HCT116 (cell line): ENCODE measurements around the gene PIGL. TPM values are rescaled to one million over a fixed set of nuclear protein-coding genes. Genes with fewer than 3 reads are reported as not detected.

Source experiments
- ATAC-seq: fragments of 200-7000 bp; cut with Tn5 transposase; 2 replicates; pipeline ENCODE4 v1.9.1; 2020; ENCODE audit warnings: mild to moderate bottlenecking, moderate library complexity
- BruUV-seq: library from RNA; stranded (reverse); fragments of 400-500 nt; replicated peaks from 2 replicates; lab custom pipeline; 2021; lab: Mats Ljungman, UMichigan
- CTCF ChIA-PET: fragments of 300-600 bp; sonication (Branson Sonifier 250); formaldehyde crosslinking; loops from one replicate; lab custom pipeline; 2021; ENCODE audit warnings: antibody characterized with exemption; lab: Charles Lee
- POLR2A ChIA-PET: fragments of 300-600, 350-600 bp; sonication (Branson Sonifier 250); formaldehyde crosslinking; loops from one replicate; lab custom pipeline; 2021; ENCODE audit warnings: antibody characterized with exemption; lab: Charles Lee
- RAD21 ChIA-PET, 2 experiments: fragments of 300-600 bp; sonication (Branson Sonifier 250); formaldehyde crosslinking; loops; one replicate each; lab custom pipeline; 2023; ENCODE audit warnings: low total read pairs in 2 of 2; ENCODE audit not compliant: uncharacterized antibody in 2 of 2, unreplicated experiment in 2 of 2, low non-redundant PET in 1 of 2; lab: Charles Lee
- DNase-seq: peaks from one replicate; pipeline ENCODE4 v3.0.0-alpha.2; 2010; ENCODE audit warnings: low read depth, low spot score
- H2AFZ ChIP-seq: fragments of 200-600 bp; shearing (Covaris generic), sonication (generic); 2 replicates; pipeline ENCODE4 v1.6.1; 2017; ENCODE audit warnings: low read depth, mixed run types, mixed read lengths, antibody characterized with exemption, low read length; ENCODE audit not compliant: poor library complexity, severe bottlenecking
- H3K27ac ChIP-seq: 2 replicates; pipeline ENCODE4 v1.5.1; 2012; ENCODE audit warnings: low read depth, low read length
- H3K27me3 ChIP-seq: fragments of 200-600 bp; sonication (generic); 2 replicates; pipeline ENCODE4 v1.6.1; 2016; ENCODE audit warnings: mixed run types, low read length, mixed read lengths; ENCODE audit not compliant: insufficient read depth
- H3K36me3 ChIP-seq, 2 experiments: fragments of 200-500 bp in 1 of 2; fragments of 200-600 bp in 1 of 2; sonication (Bioruptor generic) in 1 of 2; sonication (generic) in 1 of 2; 2 replicates each; pipeline versions ENCODE4 v1.5.1 to v1.6.1; 2014 to 2016; ENCODE audit warnings: low read length in 2 of 2, inconsistent platforms in 1 of 2, mixed read lengths in 1 of 2, mixed run types in 1 of 2; ENCODE audit not compliant: insufficient read depth in 2 of 2, control insufficient read depth in 1 of 2
- H3K4me1 ChIP-seq, 2 experiments: fragments of 200-600 bp in 1 of 2; sonication (generic) in 1 of 2; 2 replicates each; pipeline versions ENCODE4 v1.5.1 to v1.6.1; 2012 to 2017; ENCODE audit warnings: low read length in 2 of 2, inconsistent platforms in 1 of 2, mild to moderate bottlenecking in 1 of 2, mixed read lengths in 1 of 2, mixed run types in 1 of 2, moderate library complexity in 1 of 2; ENCODE audit not compliant: insufficient read depth in 2 of 2, control insufficient read depth in 1 of 2
- H3K4me2 ChIP-seq: fragments of 200-600 bp; sonication (generic); 2 replicates; pipeline ENCODE4 v1.6.1; 2017; ENCODE audit warnings: mixed run types, low read length, mixed read lengths
- H3K4me3 ChIP-seq, 2 experiments: fragments of 200-600 bp in 1 of 2; sonication (generic) in 1 of 2; replicated peaks in 1 of 2; 2 replicates each; pipeline ENCODE4 v1.5.1; 2011 to 2016; ENCODE audit warnings: low read length in 2 of 2, control low read depth in 1 of 2, low read depth in 1 of 2, mild to moderate bottlenecking in 1 of 2, mixed read lengths in 1 of 2, mixed run types in 1 of 2
- H3K79me2 ChIP-seq: fragments of 200-600 bp; sonication (generic); 2 replicates; pipeline ENCODE4 v1.6.1; 2017; ENCODE audit warnings: mild to moderate bottlenecking, mixed run types, low read length, moderate library complexity, mixed read lengths; ENCODE audit not compliant: insufficient read depth
- H3K9ac ChIP-seq: fragments of 200-600 bp; sonication (generic); 2 replicates; pipeline ENCODE4 v1.6.1; 2016; ENCODE audit warnings: low read length, mixed read lengths
- H3K9me2 ChIP-seq: fragments of 200-600 bp; sonication (generic), shearing (Covaris generic); 2 replicates; pipeline ENCODE4 v1.6.1; 2017; ENCODE audit warnings: mixed run types, mild to moderate bottlenecking, moderate library complexity; ENCODE audit not compliant: insufficient read depth
- H3K9me3 ChIP-seq, 2 experiments: fragments of 200-500 bp in 1 of 2; fragments of 200-600 bp in 1 of 2; sonication (Bioruptor generic) in 1 of 2; sonication (generic) in 1 of 2; 2 replicates each; pipeline ENCODE4 v1.6.1; 2014 to 2017; ENCODE audit warnings: low read length in 2 of 2, mixed read lengths in 2 of 2, inconsistent platforms in 1 of 2, low read depth in 1 of 2, mild to moderate bottlenecking in 1 of 2, mixed run types in 1 of 2, moderate library complexity in 1 of 2; ENCODE audit not compliant: control insufficient read depth in 1 of 2, insufficient read depth in 1 of 2
- H4K20me1 ChIP-seq: fragments of 200-600 bp; sonication (generic), shearing (Covaris generic); 2 replicates; pipeline ENCODE4 v1.6.1; 2017; ENCODE audit warnings: mixed run types, mild to moderate bottlenecking, moderate library complexity; ENCODE audit not compliant: insufficient read depth
- ATF3 ChIP-seq: IDR thresholded peaks from 2 replicates; pipeline ENCODE4 v1.6.1; 2012
- CTCF ChIP-seq, 3 experiments: fragments of 200-600 bp in 1 of 3; sonication (generic) in 1 of 3; IDR thresholded peaks in 2 of 3; conservative IDR thresholded peaks in 1 of 3; 2 replicates each; pipeline ENCODE4 v1.5.1; 2012 to 2017; ENCODE audit warnings: low read depth in 2 of 3, low read length in 2 of 3, antibody characterized with exemption in 1 of 3, borderline replicate concordance in 1 of 3, control low read depth in 1 of 3, mild to moderate bottlenecking in 1 of 3, mixed read lengths in 1 of 3, mixed run types in 1 of 3, moderate library complexity in 1 of 3; ENCODE audit not compliant: insufficient read depth in 1 of 3
- FOSL1 ChIP-seq: IDR thresholded peaks from 2 replicates; pipeline ENCODE4 v1.6.1; 2012; ENCODE audit warnings: low read depth
- RAD21 ChIP-seq: IDR thresholded peaks from 2 replicates; pipeline ENCODE4 v1.6.1; 2012; ENCODE audit warnings: low read depth, mild to moderate bottlenecking
- SIN3A ChIP-seq: IDR thresholded peaks from 2 replicates; pipeline ENCODE4 v1.6.1; 2012; ENCODE audit warnings: low read depth
- ZBTB33 ChIP-seq: IDR thresholded peaks from 2 replicates; pipeline ENCODE4 v1.6.1; 2011; ENCODE audit warnings: mild to moderate bottlenecking, low read length, moderate library complexity; ENCODE audit not compliant: insufficient replicate concordance; ENCODE audit errors: extremely low read depth
- intact Hi-C: fragments of 100-400 bp; cut with micrococcal nuclease; formaldehyde crosslinking; loops from 2 replicates; pipeline ENCODE4 v1.10.0; 2022
- total RNA-seq: library from RNA; stranded (reverse); gene quantifications from one replicate; pipeline ENCODE4 v1.2.1, GENCODE V29; 2021; ENCODE audit not compliant: unreplicated experiment

PIGL gene
- total RNA-seq, 1 experiment from 2014 or later, result 36.8 TPM

DNA sequence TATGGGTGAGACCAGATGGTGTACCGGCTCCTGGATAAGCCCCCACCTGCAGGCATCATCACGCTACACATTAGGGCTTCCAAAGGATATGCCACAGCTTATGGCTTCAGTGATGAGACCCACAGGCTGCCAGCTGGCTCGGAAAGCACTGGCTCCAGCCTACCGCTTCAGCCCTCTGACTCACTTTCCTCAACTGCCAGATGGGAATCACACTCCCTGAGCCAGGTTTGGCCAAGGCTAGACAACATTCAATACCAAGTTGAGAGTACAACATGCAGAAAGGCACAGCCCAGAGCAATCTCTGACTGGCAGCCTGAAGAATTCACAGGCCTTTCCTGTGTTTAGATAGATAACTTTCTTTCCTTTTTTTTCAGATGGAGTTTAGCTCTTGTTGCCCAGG, 126.0 kb downstream of the PIGL start:
- ChIA-PET POLR2A (interaction anchor here (0.6 kb wide), 1 partner anchor 98 kb away, joined by 3 read pairs; no protein-coding TSS in a partner anchor), CTCF (no interaction called here), RAD21 (interaction anchor here in 1 of 2 experiments (0.5 kb wide), 1 partner anchor 15 kb away, joined by 3 read pairs; no protein-coding TSS in a partner anchor)
- Histone ChIP-seq H3K27ac (no peak overlapping the region), H3K36me3 (peaks cover 0 to 4% of the 10 kb centered on the region in 2 experiments; a peak in 2 of 4 replicates), H3K4me3 (no peak overlapping the region), H3K27me3 (no peaks in the 10 kb centered on the region), H3K4me2 (no peak overlapping the region), H3K9me2 (no peaks in the 10 kb centered on the region), H3K79me2 (no peaks in the 10 kb centered on the region), H4K20me1 (no peaks in the 10 kb centered on the region), H3K9ac (no peak overlapping the region), H2AFZ (no peak overlapping the region), H3K9me3 (no peaks in the 10 kb centered on the region), H3K4me1 (no peaks in the 10 kb centered on the region)
- DNase-seq, result no peak
- intact Hi-C loops, result no loop called here
- ATAC-seq, result no peak
- TF ChIP-seq SIN3A (no peak), ZBTB33 (no peak), CTCF (IDR thresholded peaks at IDR 0.05 in 2 of 3, conservative IDR thresholded peaks at IDR 0.05 in 1 of 3; ENCODE audit: borderline replicate concordance in 1 of 3, insufficient read depth in 1 of 3, low read depth in 2 of 3, low read length in 2 of 3) (no peak), RAD21 (no peak), ATF3 (no peak), FOSL1 (no peak)
- BruUV-seq, result no TSS peak
